HepG2 (cell line): ENCODE data around the gene C22orf31.

Source experiments
- TF ChIP-seq, protein P1 (sequence below): sonication (generic); formaldehyde crosslinking; IDR thresholded peaks from 2 replicates; pipeline ENCODE4 v1.4.0; 2020; ENCODE audit warnings: missing genetic modification reagents
- TF ChIP-seq, protein P2 (sequence below): sonication (generic); formaldehyde crosslinking; IDR thresholded peaks from 2 replicates; pipeline ENCODE4 v1.5.0; 2020; ENCODE audit warnings: mild to moderate bottlenecking, missing genetic modification reagents, moderate library complexity

DNA sequence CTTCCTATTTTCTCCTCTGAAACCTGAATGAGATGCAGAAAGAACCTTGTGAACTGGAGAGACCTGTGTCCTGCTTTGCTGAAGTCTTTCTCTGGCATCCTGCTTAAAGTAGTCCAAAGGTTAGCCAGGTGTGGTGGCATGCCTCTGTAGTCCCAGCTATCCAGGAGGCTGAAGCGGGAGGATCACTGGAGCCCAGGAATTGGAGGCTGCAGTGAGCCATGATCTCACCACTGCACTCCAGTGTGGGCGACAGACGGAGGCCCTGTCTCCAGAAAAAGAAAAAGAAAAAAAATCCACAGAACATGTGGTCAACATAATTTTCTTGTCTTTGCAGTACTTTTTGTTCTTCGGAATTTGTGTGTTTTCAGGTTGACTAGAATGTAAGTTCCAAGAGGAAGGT is 8.9 kb upstream of the C22orf31 start:
- TF ChIP-seq, protein P1, sequence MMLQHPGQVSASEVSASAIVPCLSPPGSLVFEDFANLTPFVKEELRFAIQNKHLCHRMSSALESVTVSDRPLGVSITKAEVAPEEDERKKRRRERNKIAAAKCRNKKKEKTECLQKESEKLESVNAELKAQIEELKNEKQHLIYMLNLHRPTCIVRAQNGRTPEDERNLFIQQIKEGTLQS (CRISPR knock-in tag), result no peak
- TF ChIP-seq, protein P2, sequence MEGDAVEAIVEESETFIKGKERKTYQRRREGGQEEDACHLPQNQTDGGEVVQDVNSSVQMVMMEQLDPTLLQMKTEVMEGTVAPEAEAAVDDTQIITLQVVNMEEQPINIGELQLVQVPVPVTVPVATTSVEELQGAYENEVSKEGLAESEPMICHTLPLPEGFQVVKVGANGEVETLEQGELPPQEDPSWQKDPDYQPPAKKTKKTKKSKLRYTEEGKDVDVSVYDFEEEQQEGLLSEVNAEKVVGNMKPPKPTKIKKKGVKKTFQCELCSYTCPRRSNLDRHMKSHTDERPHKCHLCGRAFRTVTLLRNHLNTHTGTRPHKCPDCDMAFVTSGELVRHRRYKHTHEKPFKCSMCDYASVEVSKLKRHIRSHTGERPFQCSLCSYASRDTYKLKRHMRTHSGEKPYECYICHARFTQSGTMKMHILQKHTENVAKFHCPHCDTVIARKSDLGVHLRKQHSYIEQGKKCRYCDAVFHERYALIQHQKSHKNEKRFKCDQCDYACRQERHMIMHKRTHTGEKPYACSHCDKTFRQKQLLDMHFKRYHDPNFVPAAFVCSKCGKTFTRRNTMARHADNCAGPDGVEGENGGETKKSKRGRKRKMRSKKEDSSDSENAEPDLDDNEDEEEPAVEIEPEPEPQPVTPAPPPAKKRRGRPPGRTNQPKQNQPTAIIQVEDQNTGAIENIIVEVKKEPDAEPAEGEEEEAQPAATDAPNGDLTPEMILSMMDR (CRISPR knock-in tag), result no peak
